HG03558 (cell line): ENCODE results near the gene MEF2B.
"Not testable (repeated sequence)": the region's sequence is repeated elsewhere in the genome, so short reads cannot be mapped to it uniquely, and the experiment has no call there.

ENCODE experiments used
- ATAC-seq: cut with Tn5 transposase; IDR thresholded peaks from one replicate; pipeline ENCODE4 v1.9.1; 2021; ENCODE audit warnings: moderate number of reproducible peaks; ENCODE audit not compliant: unreplicated experiment; ENCODE audit errors: extremely low read depth

MEF2B gene

GRCh38 chr19:19201697-19202630, 31.9 kb upstream of the MEF2B start:
- ATAC-seq, result no peak

- no peak for ATAC-seq
Observed at GRCh38 chr19:19193926-19194325, 23.9 kb upstream of the MEF2B start.

GRCh38 chr19:19192910-19193423, 22.9 kb upstream of the MEF2B start:
- ATAC-seq, result no peak

GRCh38 chr19:19192078-19192882, 22.2 kb upstream of the MEF2B start, which contains the start of the genes BORCS8 and RFXANK:
Gene BORCS8, minus strand, starts transcription at chr19:19192152. Its CDS starts 35 bp downstream, at chr19:19192117.
Gene RFXANK, plus strand, starts transcription at chr19:19192258. Its CDS starts 1,689 bp downstream, at chr19:19193947.
- ATAC-seq, result peak; percentile 59

- no peak for ATAC-seq
Observed at GRCh38 chr19:19191768-19192077, 21.7 kb upstream of the MEF2B start.

GRCh38 chr19:19186742-19187141, 16.7 kb upstream of the MEF2B start:
- no peak for ATAC-seq

DNA sequence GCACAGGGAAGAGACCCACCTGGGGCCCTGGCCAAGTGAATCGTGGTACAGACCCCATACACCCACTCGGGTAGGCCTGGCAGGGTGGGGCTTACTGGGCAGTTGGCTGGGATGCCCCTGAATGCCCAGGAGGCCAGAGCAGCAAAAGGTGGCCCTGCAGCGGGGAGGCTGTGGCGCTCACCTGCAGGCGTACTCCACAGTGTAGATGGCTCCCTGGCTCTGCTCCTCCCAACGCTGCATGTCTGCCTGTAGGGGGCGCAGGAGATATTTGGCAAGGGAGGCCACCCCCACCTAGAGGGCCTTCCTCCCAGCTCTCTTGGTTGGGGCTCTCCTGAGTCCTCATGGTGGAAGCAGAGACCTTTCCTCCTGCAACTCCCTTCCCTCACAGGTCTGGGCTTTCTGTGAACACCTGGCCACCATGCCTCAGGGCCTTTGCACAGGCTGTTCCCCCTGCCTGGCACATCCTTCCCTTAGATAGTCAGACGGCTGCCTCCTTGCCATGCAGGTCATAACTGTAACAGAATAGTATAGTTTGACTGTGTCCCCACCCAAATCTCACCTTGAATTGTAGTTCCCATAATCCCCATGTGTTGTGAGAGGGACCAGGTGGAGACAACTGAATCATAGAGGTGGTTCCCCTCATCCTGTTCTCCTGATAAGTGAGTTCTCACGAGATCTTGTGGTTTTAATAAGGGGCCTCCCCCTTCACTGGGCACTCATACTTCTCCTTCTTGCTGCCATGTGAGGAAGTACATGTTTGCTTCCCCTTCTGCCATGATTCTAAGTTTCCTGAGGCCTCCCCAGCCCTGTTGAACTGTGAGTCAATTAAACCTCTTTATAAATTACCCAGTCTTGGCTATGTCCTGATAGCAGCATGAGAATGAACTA, 16.0 kb upstream of the MEF2B start:
- no peak for ATAC-seq

DNA sequence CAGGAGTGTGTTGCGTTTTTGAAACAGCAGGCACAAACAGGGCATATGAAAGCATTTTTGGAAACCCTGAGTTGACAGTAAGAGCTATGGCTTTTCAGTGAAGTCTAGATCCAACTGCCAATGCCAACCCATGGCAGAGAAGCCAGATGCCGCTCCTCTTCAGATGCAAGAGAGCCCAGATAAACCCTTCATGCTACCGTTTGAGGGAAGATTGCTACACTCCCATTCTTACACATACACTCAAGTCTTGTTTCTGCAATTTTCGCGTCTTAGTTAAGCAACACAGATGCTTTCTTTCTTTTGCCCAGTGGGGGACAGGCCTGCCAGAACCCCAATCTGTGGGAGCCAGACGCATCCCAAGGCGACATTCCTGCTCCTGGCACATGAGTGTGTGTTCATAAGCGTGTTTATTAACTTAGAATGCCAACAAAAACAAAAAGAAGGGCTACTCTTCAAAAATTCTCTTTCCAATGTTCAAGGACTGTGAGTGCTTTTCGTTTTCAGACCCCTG, 11.5 kb upstream of the MEF2B start:
- ATAC-seq, result no peak

DNA sequence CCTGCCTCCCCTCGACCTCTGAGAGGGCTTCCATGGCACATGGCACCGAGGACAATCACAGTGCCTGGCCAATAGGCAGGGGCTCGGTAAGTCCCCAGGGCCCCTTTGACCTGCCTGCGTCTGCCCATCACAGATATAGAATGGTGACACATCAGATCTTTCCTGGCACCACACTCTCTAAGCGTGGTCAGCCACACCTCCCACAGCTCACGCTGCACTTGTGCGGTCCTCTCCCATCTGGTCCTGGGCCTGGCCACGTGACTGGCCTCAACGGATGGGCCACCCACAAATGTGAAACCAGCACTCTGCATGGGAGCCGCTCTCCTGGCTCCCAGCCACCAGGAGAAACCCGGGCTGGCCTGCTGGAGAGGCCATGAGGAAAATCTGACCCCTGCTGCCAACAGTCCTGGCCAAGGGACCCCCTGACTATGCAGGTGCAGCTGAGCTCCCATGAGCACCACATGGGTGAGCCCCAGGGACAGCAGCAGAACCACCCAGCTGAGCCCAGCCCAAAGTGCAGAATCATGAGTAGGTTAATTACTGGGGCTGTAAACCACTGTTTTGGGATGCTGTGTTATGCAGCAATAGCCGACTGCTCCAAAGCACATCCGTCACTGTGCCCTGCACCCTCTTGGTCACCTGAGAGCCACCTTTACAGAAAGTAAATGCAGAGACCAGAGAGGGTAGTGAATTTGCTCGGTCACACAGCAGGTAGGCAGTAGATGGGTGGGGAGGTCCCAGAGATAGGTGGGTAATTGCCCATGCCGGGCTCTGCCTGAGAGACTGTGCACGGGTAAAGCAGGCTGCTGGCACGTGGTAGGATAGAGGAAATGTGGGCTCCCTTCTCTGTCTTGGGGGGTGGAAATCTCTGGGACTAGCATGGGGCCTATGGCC, 9.7 kb upstream of the MEF2B start:
- ATAC-seq, result no peak

GRCh38 chr19:19176950-19177349, 6.9 kb upstream of the MEF2B start:
- ATAC-seq, result no peak

DNA sequence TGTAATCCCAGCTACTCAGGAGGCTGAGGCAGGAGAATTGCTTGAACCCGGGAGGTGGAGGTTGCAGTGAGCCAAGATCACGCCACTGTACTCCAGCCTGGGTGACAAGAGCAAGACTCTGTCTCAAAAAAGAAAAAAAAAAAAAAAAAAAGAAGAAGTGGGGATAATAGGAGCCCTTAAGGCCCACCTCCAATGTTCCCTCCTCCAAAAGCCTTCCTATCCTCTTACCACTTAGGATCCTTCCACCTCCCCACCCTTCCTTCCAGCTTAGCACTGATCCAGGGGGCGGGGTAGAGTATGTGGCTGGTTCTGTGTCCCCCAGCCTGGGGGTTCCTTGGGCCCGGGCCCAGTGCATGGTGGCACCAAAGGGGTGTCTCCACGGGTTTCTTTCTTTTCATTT, 3.2 kb upstream of the MEF2B start:
- not testable (repeated sequence) for ATAC-seq

DNA sequence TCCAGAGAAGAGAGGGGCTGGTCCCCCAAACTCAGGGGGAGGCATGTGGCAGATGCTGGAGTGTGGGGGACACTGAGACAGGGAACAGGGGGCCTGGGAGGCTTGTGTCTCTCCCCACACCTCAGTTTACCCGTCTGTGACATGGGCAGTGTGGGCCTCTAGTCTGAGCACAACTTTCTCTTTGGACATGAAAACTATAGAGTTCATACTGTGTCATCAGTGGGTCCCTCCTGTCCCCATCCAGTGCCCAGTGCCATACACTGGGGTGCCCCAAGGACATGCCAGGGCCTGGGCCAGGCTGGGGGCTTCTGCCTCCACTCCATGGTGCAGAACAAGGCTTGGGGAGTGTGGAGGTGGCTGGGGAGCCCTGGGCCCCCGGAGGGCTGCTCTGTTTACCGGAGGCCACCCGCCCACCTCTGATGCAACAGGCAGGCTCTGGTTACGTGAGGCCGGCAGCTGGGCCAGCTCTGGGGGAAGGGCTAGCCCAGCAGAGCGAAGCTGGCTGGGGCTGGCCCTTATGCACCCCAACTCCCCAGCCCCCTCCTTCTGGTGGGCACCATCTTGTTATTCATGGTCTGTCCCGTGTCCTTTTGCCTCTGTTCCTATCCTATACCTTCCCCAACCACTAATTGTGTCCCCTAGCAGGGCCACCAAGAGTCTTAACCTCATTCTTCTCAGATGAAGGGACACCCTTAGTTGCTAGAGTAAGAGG, 1.9 kb upstream of the MEF2B start:
- ATAC-seq, result no peak

DNA sequence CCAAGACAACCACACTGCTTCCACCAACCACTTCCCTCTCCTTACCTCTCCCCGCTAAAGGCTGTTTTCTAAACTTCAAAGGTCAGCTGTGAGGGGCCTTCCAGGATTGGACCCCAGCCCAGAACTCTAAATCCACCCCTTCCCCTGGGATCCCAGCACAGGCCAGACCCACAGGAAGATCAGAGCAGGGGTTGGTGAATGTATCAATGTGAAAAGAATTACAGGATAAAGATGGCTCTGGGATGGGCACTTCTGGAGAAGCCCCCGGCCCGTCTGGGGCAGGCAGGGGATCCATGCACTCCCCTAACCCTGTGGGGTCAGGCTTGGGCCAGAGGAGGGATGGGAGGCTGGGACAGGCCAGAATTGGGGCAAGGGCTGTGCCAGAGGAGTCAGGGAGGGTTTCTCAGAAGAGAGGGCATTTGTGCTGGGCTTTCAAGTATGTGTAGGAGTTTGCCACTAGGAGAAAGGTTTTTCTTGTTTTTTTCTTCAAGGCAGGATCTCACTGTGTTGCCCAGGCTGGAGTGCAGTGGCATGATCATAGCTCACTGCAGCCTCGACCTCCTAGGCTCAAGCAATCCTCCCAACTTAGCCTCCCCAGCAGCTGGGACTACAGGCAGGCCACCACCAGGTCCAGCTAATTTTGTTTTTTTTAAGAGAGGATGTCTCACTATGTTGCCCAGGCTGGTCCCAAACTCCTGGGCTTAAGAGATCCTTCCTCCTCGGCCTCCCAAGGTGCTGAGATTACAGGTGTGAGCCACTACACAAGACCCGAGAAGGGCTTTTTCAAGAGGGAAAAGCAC, 1.0 kb upstream of the MEF2B start:
- ATAC-seq, result no peak

DNA sequence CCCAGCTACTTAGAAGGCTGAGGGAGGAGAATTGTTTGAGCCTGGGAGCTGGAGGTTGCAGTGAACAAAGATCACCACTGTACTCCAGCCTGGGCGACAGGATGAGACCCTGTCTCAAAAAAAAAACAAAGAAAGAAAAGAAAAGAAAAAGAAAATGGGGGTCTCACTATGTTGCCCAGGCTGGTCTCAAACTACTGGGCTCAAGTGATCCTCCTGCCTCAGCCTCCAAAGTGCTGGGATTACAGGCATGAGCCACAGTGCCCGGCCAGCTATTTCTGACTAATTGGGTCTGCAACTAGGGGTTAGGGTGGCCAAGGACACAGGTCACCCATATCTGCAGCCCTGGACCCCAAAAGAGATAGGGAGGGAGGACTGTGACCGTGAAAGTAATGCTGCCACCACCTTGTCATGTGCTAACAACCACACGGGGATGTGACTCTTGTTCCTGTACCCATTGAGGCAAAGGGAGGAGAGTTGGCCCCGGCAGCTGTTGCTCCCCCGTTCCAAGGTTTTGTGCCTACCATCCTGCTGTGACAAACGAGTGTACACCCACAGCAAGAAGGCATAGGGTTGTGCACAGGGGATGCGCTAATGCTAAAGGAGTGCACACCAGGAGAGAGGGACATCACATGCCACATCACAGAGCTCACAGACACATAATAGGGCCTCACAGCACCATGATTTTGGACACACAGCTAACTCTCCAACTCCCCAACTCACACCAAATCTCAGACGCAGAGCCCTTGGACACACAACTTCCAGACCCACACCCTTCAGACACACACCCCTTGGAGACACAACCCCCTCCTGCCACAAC, 619 bp downstream of the MEF2B start:
- ATAC-seq, result no peak

- ATAC-seq, result no peak
Observed at GRCh38 chr19:19167612-19168011, 2.5 kb downstream of the MEF2B start.

GRCh38 chr19:19165396-19165795, 4.7 kb downstream of the MEF2B start:
- no peak for ATAC-seq

GRCh38 chr19:19162495-19162894, 7.6 kb downstream of the MEF2B start:
- no peak for ATAC-seq
